Mucosa of gallbladder (tissue), 1 donor: ENCODE measurements around the gene NDUFS6. TPM values are rescaled to one million over a fixed set of nuclear protein-coding genes. Genes with fewer than 3 reads are reported as not detected.

ENCODE experiments used
- DNase-seq: peaks from one replicate; pipeline ENCODE4 v3.0.0-alpha.2; 2020; ENCODE audit warnings: low spot score
- total RNA-seq: library from RNA; stranded (reverse); gene quantifications from one replicate; pipeline ENCODE4 v1.2.1, GENCODE V29; 2021
- donor health status: DM: no; HTN: no; CAD: no.

NDUFS6 gene
- total RNA-seq, 1 donor from 2014 or later: 33.2 TPM

GRCh38 chr5:1851290-1851934, 50.2 kb downstream of the NDUFS6 start:
- no peak for DNase-seq

GRCh38 chr5:1852324-1852947, 51.2 kb downstream of the NDUFS6 start:
- DNase-seq: no peak

- DNase-seq: no peak
Measured at GRCh38 chr5:1853531-1853930, 52.3 kb downstream of the NDUFS6 start.

DNA sequence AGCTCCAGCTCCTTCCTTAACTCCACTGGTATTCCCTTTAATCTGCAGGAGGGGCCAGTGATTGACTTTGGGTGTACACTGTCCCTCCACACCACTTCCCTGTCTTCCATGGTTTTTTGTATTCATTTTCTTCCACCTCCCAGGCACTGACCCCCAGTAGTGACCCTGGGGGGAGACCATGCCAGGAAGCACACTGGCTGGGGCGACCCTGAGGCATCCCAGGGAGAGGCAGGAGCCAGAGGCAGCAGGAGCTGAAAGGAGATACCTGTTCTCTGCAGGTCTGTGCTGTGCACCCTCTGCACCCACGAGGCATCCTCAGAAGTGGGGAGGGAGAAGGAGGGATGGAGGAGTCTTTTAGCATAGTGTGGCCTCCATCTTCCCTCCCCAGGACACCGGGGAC, 53.9 kb downstream of the NDUFS6 start:
- DNase-seq: no peak

- no peak for DNase-seq
Measured at GRCh38 chr5:1855596-1855995, 54.4 kb downstream of the NDUFS6 start.

DNA sequence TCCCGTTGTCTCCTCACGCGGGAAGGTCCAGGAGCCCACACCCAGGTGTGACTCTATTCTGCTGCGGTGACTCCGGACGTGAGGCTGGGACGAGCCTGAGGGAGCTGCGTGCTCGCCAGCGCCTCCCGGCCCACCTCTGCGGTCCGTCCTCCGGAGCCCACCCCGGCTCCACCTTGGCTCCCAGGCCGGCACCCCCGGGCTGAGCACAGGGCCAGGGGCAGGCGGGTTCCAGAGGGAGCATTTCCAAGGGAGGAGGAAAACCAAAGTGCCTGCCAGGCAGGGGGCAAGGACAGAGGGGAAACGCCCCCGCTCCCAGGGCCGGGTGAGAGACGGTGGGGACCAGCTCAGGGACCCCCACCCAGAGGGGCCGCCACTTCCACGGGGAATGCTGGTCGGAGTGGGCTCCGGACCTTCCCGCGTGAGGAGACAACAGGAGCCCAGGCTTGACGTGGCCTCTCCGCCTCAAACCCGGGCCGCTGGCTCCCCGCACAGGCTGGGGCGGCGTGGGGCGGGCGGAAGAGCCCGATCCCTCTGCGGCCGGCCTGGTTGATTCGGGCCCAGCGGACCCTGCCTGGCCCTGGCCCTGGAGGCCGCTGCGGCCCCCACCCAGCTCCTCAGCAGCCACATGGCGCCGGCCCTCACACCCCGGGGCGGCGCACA, 55.5 kb downstream of the NDUFS6 start:
- DNase-seq: no peak

GRCh38 chr5:1857256-1857600, 56.0 kb downstream of the NDUFS6 start:
- DNase-seq: no peak

- DNase-seq: no peak
Measured at GRCh38 chr5:1858436-1858835, 57.2 kb downstream of the NDUFS6 start.

DNA sequence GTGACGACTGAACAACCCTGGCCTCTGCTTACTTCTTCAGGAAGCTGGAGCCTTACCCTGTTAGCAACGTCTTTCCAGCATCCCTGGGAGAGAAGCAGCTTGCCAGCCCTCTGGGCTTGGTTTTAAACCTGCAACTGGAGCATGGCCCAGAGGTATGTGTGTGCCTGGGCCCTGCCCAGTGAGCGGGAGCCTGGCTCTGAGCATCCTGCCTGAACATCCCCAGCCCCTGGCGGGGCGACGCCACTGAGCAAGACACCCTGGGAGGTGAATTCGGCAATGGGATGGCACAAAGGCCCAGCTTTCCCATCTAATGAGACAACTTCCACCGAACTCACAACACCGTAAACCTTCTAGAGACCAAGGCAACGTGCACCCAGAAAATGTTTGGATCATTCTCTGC, 57.9 kb downstream of the NDUFS6 start:
- no peak for DNase-seq

DNA sequence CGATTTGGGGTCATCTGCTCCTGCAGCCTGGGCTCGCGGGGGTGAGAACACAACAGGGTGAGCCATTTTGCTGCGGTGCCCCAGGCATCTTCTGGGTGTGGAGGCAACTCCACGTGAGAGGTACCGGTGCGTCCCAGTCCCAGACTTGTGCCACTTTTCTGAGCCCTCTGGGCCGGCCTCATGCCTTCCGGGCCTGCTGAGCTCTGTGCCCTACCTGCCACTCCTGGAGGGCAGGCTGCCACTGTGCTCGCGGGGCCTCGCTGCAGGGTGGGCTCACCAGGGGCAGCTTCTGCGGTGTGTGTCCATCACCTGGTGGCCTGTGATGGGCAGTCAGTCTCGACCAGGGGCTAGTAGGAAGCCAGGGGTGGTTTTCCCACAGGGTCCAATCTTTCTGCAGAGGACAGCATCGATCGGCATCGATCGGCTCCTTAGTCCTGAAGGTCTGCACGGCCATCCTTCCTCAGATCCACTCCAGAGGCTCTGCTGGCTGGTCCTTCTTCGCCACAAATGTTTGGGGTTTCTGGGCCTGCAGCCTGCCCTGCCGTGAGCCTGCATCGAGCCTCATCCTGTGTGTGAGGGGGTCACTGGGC, 58.9 kb downstream of the NDUFS6 start:
- no peak for DNase-seq

- no peak for DNase-seq
Measured at GRCh38 chr5:1860949-1861348, 59.7 kb downstream of the NDUFS6 start.

DNA sequence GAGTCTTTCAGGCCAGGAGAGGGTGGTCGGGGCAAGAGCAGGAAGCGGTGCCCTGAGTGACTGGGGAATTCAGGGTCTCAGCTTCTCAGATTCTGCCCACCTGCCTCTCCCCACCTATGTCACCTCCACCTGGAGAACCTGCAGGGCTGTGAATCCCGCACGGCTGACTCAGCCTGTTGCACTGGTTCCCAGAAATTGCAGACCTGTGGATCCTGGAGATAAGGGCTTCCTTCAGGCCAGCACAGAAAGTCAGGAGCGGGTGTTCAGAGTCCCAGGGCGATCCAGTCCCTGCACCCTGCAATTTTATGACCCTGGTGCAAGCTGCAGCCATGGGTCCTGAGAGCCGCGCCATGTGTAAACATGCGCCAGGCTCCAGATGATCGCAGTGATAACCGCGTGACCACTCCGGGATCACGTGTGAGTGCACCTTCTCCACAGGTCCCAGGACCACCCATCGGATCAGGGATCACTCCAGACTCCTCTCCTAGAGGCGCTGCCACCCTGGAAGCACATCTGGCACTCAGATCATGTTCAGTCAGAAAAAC, 63.8 kb downstream of the NDUFS6 start:
- DNase-seq: no peak

- DNase-seq: no peak
Measured at GRCh38 chr5:1865486-1865885, 64.3 kb downstream of the NDUFS6 start.

Other genes with a start within 250 kb of the NDUFS6 start
- gene MRPL36, start 1.6 kb upstream of the NDUFS6 start, total RNA-seq: 33.7 TPM
- gene IRX4, start 81.5 kb downstream of the NDUFS6 start, total RNA-seq: not detected